ENCODE data around the gene MEI1. TPM values are rescaled to one million over a fixed set of nuclear protein-coding genes. Genes with fewer than 3 reads are reported as not detected.

Gene MEI1
- total RNA-seq, 1 experiment from 2014 or later, result 0.20 TPM

GRCh38 chr22:41820447-41820846, 121.1 kb downstream of the MEI1 start:
- Histone ChIP-seq H3K27ac (ENCODE audit: insufficient read length, low read depth, low read length) (no peak overlapping the region), H3K18ac (ENCODE audit: insufficient read length, low read depth, low read length) (no peak overlapping the region), H3K4me2 (ENCODE audit: insufficient read depth, insufficient read length, low read length) (no peak overlapping the region), H3K23ac (ENCODE audit: insufficient read length, low read depth, low read length) (no peak overlapping the region), H3K4ac (ENCODE audit: low read depth, low read length) (no peak overlapping the region), H2BK12ac (ENCODE audit: insufficient read length, low read depth, low read length) (no peak overlapping the region), H3K23me2 (ENCODE audit: insufficient read length, low read depth, low read length, poor library complexity, severe bottlenecking) (no peaks in the 10 kb centered on the region), H2AFZ (ENCODE audit: low read length) (no peak overlapping the region), H3K14ac (ENCODE audit: insufficient read depth, low read length) (no peak overlapping the region), H3T11ph (ENCODE audit: low read length) (no peak overlapping the region), H3K9me3 (ENCODE audit: control insufficient read depth, low read depth, low read length) (no peaks in the 10 kb centered on the region), H3K79me2 (ENCODE audit: insufficient read depth, low read length) (no peaks in the 10 kb centered on the region), H3K56ac (ENCODE audit: insufficient read length, low read depth, low read length) (no peak overlapping the region), H4K8ac (replicated peaks; ENCODE audit: insufficient read length, low read depth, low read length) (no peak overlapping the region), H2BK5ac (ENCODE audit: insufficient read length, low read length) (no peak overlapping the region), H2BK120ac (ENCODE audit: low read depth, low read length, poor library complexity, severe bottlenecking) (no peak overlapping the region), H3K4me1 (ENCODE audit: insufficient read depth, low read length) (peaks cover 3% of the 10 kb centered on the region; the same call in 1 of the 2 replicates), H2BK20ac (ENCODE audit: low read depth, low read length, poor library complexity, severe bottlenecking) (no peak overlapping the region), H4K5ac (ENCODE audit: insufficient read length, low read depth, low read length) (no peak overlapping the region), H3K27me3 (ENCODE audit: insufficient read depth, low read length) (no peaks in the 10 kb centered on the region), H2AK5ac (ENCODE audit: insufficient read length, low read length) (no peak overlapping the region), H4K20me1 (ENCODE audit: control insufficient read depth, insufficient read depth, insufficient read length) (no peaks in the 10 kb centered on the region), H3K9ac (ENCODE audit: extremely low read depth, insufficient read length, low read length) (no peak overlapping the region), H4K91ac (ENCODE audit: insufficient read length, low read depth, low read length) (no peak overlapping the region), H3K79me1 (ENCODE audit: insufficient read depth, low read depth, low read length, poor library complexity, severe bottlenecking) (no peaks in the 10 kb centered on the region), H2BK15ac (ENCODE audit: low read depth, low read length) (no peak overlapping the region)
- Mint-ChIP-seq H3K4me1 (peaks cover 11 to 26% of the 10 kb centered on the region in 2 experiments), H3K4me3 (no peak overlapping the region), H3K9me3 (no peaks in the 10 kb centered on the region), H3K27me3 (ENCODE audit: low read depth) (no peaks in the 10 kb centered on the region; the same call in 1 of the 2 replicates), H3K36me3 (ENCODE audit: insufficient read depth in 1 of 3, low read depth in 3 of 3) (peaks cover 8 to 51% (median 31%) of the 10 kb centered on the region in 3 experiments), H3K27ac (peak overlapping the region in 1 of 3 experiments; percentile 75; a peak in 3 of 7 replicates)
- no peak for TF ChIP-seq CTCF (conservative IDR thresholded peaks at IDR 0.05)
- no CpG with 5 or more reads among the region's 5 CpGs for WGBS (ENCODE audit: extremely low coverage, insufficient read length, low lambda C conversion rate)
- no peak for DNase-seq

Measured in H9 (cell line).